AG04449 (cell line): Measurements from ENCODE around the gene ZNF598.

ENCODE experiments used
- CTCF ChIA-PET: fragments of 350-600 bp; formaldehyde crosslinking; extraction: SDS; loops from one replicate; lab custom pipeline; 2021; ENCODE audit warnings: antibody characterized with exemption; lab: Yijun Ruan, JAX
- POLR2A ChIA-PET: fragments of 400-600, 350-600 bp; formaldehyde crosslinking; extraction: SDS; loops from one replicate; lab custom pipeline; 2020; ENCODE audit warnings: antibody characterized with exemption, inconsistent platforms; lab: Yijun Ruan, JAX
- DNase-seq: peaks from one replicate; pipeline ENCODE4 v3.0.0-alpha.2; 2010; ENCODE audit warnings: low read depth, low spot score
- H3K4me3 ChIP-seq: 2 replicates; pipeline ENCODE4 v1.5.1; 2011; ENCODE audit warnings: low read depth, mild to moderate bottlenecking, control low read depth, low read length
- TF ChIP-seq, protein P1 (sequence below): IDR thresholded peaks from one replicate; pipeline ENCODE4 v1.5.1; 2011; ENCODE audit warnings: mild to moderate bottlenecking, moderate library complexity, low read length, control low read depth, inconsistent platforms; ENCODE audit not compliant: insufficient read depth; ENCODE audit errors: missing control alignments

The ZNF598 gene

DNA sequence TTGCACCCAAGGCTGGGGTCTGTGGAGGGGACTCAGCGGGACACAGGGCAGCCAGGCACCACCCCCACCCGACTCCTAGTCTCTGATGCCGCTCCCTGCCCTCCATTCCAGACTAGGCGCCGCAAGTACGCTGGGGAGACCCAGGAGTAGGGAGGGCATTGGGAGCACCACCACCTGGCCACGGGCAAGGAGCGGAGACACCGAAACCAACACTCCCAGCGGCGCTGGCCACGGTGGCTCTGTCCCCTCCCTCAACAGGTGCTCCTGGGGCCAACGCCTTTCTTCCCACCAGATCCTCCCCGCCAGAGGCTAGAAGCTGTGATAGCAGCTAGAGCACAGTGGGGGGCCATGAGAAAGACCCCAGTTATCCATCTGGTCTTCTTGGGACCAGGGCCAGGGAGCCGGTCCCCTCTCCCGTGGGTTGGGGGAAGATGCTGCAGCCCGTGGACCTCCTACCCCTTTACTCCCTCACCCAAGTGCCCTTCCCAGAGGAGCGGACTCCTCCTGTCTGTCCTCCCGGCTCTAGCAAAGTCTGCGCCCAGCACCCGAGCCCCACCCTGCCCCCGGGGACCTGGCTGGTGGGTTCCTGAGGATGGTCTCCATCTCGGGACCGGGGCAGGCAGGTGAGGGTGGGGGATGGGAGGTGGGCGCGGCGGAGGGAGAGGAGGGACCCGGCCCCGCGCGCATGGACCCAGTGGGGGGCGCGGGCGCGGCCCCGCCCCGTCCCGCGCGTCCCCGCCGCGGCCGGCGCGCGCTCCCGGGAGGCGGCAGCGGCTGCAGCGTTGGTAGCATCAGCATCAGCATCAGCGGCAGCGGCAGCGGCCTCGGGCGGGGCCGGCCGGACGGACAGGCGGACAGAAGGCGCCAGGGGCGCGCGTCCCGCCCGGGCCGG is 20.2 kb downstream of the ZNF598 start, which contains the start of gene SYNGR3:
Gene SYNGR3, plus strand, starts transcription at position 762 of the 892 bp plus-strand sequence. CDS start 133 bp downstream, outside the sequence.
- TF ChIP-seq, protein P1, sequence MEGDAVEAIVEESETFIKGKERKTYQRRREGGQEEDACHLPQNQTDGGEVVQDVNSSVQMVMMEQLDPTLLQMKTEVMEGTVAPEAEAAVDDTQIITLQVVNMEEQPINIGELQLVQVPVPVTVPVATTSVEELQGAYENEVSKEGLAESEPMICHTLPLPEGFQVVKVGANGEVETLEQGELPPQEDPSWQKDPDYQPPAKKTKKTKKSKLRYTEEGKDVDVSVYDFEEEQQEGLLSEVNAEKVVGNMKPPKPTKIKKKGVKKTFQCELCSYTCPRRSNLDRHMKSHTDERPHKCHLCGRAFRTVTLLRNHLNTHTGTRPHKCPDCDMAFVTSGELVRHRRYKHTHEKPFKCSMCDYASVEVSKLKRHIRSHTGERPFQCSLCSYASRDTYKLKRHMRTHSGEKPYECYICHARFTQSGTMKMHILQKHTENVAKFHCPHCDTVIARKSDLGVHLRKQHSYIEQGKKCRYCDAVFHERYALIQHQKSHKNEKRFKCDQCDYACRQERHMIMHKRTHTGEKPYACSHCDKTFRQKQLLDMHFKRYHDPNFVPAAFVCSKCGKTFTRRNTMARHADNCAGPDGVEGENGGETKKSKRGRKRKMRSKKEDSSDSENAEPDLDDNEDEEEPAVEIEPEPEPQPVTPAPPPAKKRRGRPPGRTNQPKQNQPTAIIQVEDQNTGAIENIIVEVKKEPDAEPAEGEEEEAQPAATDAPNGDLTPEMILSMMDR, result no peak
- no peak for DNase-seq
- ChIA-PET CTCF (interaction anchor here (1.2 to 16.4 kb wide), 2 partner anchors 14 to 151 kb away, joined by 5 to 163 read pairs; no protein-coding TSS in a partner anchor), POLR2A (no interaction called here)
- H3K4me3 ChIP-seq, result no peak within 1 kb of the TSS; the same call in 1 of the 2 replicates

DNA sequence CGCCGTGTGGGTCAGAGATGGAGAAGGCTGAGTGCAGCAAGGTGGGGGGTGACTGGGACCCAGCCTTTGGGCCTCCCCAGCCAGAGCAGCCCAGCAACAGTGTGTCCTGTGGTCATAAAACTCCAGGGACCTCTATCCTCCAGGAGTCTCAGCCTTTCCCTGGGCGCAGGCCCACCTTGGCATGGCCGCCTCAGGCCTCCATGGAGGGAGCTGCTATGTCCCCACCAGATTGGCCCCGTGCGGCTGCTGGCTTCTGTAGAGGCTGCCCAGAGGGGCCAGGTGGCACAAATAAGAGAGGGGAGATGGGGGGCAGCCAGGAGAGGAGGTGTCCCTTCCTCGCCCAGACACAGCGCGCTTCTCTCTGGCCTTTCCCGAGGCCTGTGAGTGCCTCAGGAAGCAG is 22.4 kb downstream of the ZNF598 start:
- ChIA-PET CTCF (interaction anchor here (0.6 to 16.4 kb wide), 2 partner anchors 16 to 153 kb away, joined by 4 to 163 read pairs; no protein-coding TSS in a partner anchor), POLR2A (interaction anchor here (1.6 kb wide), 1 partner anchor 168 kb away, joined by 4 read pairs; the partner anchor contains the start of gene TRAF7)
- H3K4me3 ChIP-seq, result no peak overlapping the region
- no peak for DNase-seq
- TF ChIP-seq, protein P1, result no peak

DNA sequence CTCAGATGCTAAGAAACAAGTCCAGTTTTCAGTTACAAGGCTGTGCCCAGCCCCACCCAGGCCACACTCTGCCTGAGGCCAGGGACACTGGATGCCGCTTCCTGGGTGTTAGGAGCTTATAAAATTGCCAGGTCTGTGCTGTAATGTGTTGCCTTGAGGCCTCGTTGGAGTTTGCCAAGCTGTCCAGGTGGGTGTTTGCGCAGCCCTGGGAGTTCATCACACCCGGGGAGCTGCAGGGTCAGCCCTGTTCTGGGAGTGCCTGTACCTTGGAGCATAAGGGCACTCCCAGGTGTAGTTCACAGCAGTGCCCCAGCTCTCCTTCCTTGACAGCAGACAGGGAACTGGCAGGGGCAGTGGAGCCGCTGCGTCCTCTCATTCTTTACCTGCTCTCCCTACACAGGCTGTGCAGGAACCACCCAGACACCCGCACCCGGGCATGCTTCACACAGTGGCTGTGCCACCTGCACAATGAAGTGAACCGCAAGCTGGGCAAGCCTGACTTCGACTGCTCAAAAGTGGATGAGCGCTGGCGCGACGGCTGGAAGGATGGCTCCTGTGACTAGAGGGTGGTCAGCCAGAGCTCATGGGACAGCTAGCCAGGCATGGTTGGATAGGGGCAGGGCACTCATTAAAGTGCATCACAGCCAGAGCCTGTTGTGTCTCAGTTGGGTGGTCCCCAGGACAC is 24.0 kb downstream of the ZNF598 start:
- TF ChIP-seq, protein P1, result no peak
- no peak for DNase-seq
- H3K4me3 ChIP-seq, result peak overlapping the region; percentile 71
- ChIA-PET CTCF (interaction anchor here (0.9 to 16.4 kb wide), 4 partner anchors 7 to 162 kb away, joined by 3 to 163 read pairs (median 22); no protein-coding TSS in a partner anchor), POLR2A (interaction anchor here (0.5 to 1.2 kb wide), 3 partner anchors 8 to 21 kb away, joined by 3 read pairs; partner anchors contain the start of gene RPS2)

DNA sequence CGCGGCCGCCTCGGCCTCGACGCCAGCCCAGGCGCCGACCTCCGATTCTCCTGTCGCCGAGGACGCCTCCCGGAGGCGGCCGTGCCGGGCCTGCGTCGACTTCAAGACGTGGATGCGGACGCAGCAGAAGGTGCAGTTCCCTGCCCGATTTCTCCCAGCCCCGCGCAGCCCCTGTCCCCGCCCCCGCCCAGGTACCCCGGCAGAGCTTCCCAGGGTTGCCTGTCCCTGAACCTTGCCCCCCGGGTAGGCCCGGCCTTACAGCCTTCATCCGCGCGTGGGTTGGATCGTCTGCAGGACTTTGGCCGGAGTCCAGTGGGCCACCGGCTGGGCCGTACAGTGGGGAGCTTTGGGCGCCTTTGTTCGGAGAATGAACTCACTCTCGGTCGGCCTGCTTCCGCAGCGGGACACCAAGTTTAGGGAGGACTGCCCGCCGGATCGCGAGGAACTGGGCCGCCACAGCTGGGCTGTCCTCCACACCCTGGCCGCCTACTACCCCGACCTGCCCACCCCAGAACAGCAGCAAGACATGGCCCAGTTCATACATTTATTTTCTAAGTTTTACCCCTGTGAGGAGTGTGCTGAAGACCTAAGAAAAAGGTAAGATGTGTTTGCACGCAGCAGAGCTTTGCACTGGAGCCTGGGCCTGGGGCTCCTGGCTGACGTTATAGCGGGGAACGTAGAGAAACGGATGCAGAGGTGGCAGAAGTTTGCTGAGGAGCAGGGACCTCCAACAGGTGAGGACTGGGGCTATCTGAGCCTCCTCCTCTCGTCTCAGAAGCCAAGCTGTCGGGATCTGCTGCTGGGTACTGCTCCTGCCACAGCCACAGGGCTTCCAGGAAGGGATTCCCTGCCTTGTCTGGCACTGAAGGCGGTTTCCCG is 25.0 kb downstream of the ZNF598 start:
- ChIA-PET CTCF (interaction anchor here (0.5 to 16.4 kb wide), 7 partner anchors 9 to 163 kb away, joined by 3 to 163 read pairs (median 3); no protein-coding TSS in a partner anchor), POLR2A (interaction anchor here (0.7 to 1.5 kb wide), 8 partner anchors 12 to 156 kb away, joined by 3 to 9 read pairs (median 4); partner anchors contain the start of genes RPS2 and TBL3)
- no peak for DNase-seq
- TF ChIP-seq, protein P1, result no peak
- H3K4me3 ChIP-seq, result peak overlapping the region; percentile 71

DNA sequence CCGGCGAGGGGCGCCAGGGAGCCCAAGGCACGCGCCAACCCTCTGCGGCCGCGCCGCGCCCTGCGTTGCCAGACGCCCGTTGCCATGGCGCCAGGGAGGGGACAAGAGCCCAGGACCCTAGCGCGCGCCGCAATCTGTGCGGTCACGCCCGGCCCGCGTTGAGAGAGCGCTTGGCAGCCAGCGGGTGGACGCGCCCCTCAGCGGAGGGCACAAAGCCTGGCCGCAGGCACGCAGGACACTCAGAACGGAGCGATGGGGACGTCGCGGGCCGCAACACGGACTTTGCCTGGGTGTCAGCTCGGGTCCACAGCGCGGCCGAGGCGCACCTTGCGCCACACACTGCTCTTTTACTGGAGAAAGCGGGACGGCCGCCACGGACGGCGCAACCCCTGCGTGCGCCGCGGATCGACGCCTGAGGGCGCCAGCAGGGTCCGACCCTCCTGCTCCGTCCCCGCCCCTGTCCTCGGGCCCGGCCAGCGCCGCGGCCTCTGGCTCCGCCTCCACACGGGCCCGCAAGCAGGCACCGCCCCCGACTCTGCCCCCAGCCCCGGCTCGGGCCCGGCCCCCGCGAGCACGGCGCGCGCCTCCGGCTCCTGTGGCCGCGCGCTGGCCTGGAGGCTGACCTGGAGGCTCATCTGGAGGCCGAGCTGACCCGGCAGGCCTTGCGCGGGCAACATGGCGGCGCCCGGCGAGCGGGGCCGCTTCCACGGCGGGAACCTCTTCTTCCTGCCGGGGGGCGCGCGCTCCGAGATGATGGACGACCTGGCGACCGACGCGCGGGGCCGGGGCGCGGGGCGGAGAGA is 25.9 kb downstream of the ZNF598 start, which contains the start of gene GFER:
Gene GFER, plus strand, starts transcription at position 650 of the 803 bp plus-strand sequence. Its CDS starts 26 bp downstream, at position 676.
- CTCF ChIA-PET, result interaction anchor here (0.5 to 16.4 kb wide), 8 partner anchors 10 to 162 kb away, joined by 3 to 163 read pairs (median 6); partner anchors contain the start of gene TBL3
- H3K4me3 ChIP-seq, result peak within 1 kb of the TSS; percentile 71
- TF ChIP-seq, protein P1, result peak; percentile 66
- POLR2A ChIA-PET, result interaction anchor here (0.5 to 2.5 kb wide), 7 partner anchors 12 to 157 kb away, joined by 3 to 9 read pairs (median 4); partner anchors contain the start of genes RPS2 and TBL3
- DNase-seq, result peak; percentile 26
